Measurements from ENCODE around the gene CDC37L1.
"Not testable (repeated sequence)": the region's sequence is repeated elsewhere in the genome, so short reads cannot be mapped to it uniquely, and the experiment has no call there.

Gene CDC37L1

DNA sequence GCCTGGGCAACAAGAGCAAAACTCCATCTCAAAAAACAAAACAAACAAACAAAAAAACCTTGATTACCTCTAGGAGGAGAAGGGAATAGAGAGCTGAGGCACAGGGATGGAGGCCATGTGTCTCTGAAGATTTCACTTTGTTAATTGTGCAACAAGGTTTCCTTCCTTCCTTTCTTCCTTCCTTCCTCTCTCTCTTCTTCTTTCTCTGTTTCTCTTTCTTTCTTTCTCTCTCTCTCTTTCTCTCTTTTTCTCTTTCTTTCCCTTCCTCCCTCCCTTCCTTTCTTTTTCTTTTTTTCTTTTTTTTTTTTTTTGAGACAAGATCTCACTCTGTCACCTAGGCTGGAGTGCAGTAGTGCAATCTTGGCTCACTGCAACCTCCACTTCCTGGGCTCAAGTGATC lies 75.2 kb downstream of the CDC37L1 start:
- DNase-seq (ENCODE audit: low read depth) = not testable (repeated sequence)

- no peak for DNase-seq (ENCODE audit: low read depth)
Measured at GRCh38 chr9:4755026-4755609, 75.7 kb downstream of the CDC37L1 start.

DNA sequence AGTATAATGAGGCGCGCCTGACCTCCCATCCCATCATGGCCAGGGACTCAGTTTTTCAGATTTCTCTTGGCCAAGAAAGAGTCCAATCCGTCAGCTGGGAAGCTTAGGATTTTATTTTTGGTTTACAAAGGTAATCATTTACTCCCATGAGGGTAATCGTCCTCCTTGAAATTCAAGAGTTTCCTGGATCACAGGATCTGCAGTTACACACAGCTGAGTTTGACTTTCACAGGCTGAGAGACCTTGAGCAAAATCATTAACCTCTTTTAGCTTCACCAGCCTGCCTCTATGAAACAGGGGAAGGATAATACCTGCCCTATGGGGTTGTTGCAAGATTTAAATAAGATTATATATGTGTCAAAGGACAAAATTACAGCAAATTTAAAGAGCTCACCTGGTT lies 77.1 kb downstream of the CDC37L1 start:
- no peak for DNase-seq (ENCODE audit: low read depth)
